ENCODE measurements around the gene TRIM56.
"Not testable (repeated sequence)": the region's sequence is repeated elsewhere in the genome, so short reads cannot be mapped to it uniquely, and the experiment has no call there.

Gene TRIM56, protein sequence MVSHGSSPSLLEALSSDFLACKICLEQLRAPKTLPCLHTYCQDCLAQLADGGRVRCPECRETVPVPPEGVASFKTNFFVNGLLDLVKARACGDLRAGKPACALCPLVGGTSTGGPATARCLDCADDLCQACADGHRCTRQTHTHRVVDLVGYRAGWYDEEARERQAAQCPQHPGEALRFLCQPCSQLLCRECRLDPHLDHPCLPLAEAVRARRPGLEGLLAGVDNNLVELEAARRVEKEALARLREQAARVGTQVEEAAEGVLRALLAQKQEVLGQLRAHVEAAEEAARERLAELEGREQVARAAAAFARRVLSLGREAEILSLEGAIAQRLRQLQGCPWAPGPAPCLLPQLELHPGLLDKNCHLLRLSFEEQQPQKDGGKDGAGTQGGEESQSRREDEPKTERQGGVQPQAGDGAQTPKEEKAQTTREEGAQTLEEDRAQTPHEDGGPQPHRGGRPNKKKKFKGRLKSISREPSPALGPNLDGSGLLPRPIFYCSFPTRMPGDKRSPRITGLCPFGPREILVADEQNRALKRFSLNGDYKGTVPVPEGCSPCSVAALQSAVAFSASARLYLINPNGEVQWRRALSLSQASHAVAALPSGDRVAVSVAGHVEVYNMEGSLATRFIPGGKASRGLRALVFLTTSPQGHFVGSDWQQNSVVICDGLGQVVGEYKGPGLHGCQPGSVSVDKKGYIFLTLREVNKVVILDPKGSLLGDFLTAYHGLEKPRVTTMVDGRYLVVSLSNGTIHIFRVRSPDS

DNA sequence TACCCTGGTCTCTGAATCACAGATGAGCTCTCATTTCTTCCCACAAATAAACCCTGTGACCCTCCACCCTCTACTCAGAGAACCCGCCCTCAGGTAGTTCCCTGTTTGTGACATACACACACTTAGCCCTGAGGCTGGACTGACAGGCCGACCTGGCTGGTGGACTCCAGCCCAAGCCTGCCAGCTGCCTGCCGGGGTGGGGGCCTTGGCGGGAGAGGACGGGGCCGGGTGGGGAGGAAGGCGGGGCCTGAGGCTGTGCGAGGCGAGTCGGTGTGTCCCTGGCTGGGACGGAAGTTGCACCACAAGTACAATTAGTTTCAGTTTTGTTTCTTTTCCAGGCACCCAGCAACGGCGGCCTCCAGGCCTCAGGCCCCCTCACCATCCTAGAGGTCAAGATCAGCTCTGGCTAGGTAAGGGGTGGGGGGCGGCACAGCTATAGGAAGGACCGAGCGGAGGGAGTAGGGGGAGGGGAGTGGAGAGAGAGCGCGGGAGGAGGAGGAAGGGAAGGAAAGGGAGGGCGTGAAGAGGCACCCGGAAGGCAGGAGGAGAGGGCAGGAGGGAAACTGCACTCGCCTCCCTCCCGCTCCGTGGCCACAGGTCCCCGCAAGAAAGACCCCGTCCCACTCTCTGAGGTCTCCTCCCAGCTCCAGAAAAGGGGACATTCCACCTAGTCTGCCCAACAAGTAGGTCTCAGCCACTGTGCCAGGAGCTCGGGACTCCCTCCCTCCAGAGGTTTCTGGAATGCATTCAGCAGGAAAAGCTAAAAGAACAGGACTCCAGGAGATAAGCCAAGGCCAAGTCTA lies at the start of gene TRIM56:
Gene TRIM56 (plus strand): TSS at position 320 of the 803 bp plus-strand sequence. CDS start 1,832 bp downstream, outside the sequence.
- Histone ChIP-seq H3K4me1 (ENCODE audit: control insufficient read depth, low read depth, low read length) (peaks cover 6% of the 10 kb centered on the region), H3K4me3 (ENCODE audit: low read length) (peak within 1 kb of the TSS; percentile 87), H3K27ac (ENCODE audit: low read length) (peak within 1 kb of the TSS; percentile 91), H3K9ac (ENCODE audit: low read length) (peak within 1 kb of the TSS; percentile 74), H3K36me3 (ENCODE audit: control insufficient read depth, low read depth, low read length) (no peaks in the 10 kb centered on the region), H3K9me3 (ENCODE audit: control insufficient read depth, low read depth, low read length) (no peaks in the 10 kb centered on the region), H3K27me3 (ENCODE audit: control insufficient read depth, insufficient read depth, low read length) (no peaks in the 10 kb centered on the region)

DNA sequence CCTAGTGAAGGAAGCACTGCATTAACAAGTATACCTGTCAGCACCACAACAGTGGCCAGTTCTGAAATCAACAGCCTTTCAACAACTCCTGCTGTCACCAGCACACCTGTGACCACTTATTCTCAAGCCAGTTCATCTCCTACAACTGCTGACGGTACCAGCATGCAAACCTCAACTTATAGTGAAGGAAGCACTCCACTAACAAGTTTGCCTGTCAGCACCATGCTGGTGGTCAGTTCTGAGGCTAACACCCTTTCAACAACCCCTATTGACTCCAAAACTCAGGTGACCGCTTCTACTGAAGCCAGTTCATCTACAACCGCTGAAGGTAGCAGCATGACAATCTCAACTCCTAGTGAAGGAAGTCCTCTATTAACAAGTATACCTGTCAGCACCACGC lies 49.3 kb upstream of the TRIM56 start:
- H3K27ac ChIP-seq (ENCODE audit: low read length) = no peak overlapping the region
- H3K9me3 ChIP-seq (ENCODE audit: control insufficient read depth, low read depth, low read length) = no peaks in the 10 kb centered on the region
- no peak overlapping the region for H3K9ac ChIP-seq (ENCODE audit: low read length)
- no peaks in the 10 kb centered on the region for H3K36me3 ChIP-seq (ENCODE audit: control insufficient read depth, low read depth, low read length)
- H3K4me1 ChIP-seq (ENCODE audit: control insufficient read depth, low read depth, low read length) = no peaks in the 10 kb centered on the region
- H3K27me3 ChIP-seq (ENCODE audit: control insufficient read depth, insufficient read depth, low read length) = no peaks in the 10 kb centered on the region
- H3K4me3 ChIP-seq (ENCODE audit: low read length) = no peak overlapping the region

DNA sequence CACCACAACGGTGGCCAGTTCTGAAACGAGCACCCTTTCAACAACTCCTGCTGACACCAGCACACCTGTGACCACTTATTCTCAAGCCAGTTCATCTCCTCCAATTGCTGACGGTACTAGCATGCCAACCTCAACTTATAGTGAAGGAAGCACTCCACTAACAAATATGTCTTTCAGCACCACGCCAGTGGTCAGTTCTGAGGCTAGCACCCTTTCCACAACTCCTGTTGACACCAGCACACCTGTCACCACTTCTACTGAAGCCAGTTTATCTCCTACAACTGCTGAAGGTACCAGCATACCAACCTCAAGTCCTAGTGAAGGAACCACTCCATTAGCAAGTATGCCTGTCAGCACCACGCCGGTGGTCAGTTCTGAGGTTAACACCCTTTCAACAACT lies 44.0 kb upstream of the TRIM56 start:
- peaks cover 10% of the 10 kb centered on the region for H3K27me3 ChIP-seq (ENCODE audit: control insufficient read depth, insufficient read depth, low read length)
- not testable (repeated sequence) for H3K36me3 ChIP-seq (ENCODE audit: control insufficient read depth, low read depth, low read length); H3K9ac ChIP-seq (ENCODE audit: low read length); H3K4me1 ChIP-seq (ENCODE audit: control insufficient read depth, low read depth, low read length); H3K27ac ChIP-seq (ENCODE audit: low read length); H3K9me3 ChIP-seq (ENCODE audit: control insufficient read depth, low read depth, low read length); H3K4me3 ChIP-seq (ENCODE audit: low read length)

DNA sequence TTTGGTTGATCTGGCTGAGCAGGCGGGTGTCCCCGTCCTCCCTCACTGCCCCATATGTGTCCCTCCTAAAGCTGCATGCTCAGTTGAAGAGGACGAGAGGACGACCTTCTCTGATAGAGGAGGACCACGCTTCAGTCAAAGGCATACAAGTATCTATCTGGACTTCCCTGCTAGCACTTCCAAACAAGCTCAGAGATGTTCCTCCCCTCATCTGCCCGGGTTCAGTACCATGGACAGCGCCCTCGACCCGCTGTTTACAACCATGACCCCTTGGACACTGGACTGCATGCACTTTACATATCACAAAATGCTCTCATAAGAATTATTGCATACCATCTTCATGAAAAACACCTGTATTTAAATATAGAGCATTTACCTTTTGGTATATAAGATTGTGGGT lies 26.9 kb upstream of the TRIM56 start:
- H3K27me3 ChIP-seq (ENCODE audit: control insufficient read depth, insufficient read depth, low read length) = peaks cover 15% of the 10 kb centered on the region
- no peak overlapping the region for H3K27ac ChIP-seq (ENCODE audit: low read length)

DNA sequence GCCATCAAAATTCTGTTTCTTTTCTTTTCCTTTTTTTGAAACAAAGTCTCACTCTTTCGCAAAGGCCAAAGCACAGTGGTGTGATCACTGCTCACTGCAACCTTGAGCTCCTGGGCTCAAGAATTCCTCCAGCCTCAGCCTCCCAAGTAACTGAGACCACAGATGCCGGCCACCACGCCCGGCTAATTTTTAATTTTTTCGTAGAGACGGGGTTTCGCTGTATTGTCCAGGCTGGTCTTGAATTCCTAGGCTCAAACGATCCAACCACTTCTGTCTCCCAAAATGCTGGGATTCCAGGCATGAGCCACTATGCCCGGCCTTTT lies 25.7 kb upstream of the TRIM56 start:
- H3K27me3 ChIP-seq (ENCODE audit: control insufficient read depth, insufficient read depth, low read length) = peaks cover 15% of the 10 kb centered on the region

More for the DNA sequence above, 26.9 kb upstream of the TRIM56 start:
- H3K36me3 ChIP-seq (ENCODE audit: control insufficient read depth, low read depth, low read length) = no peaks in the 10 kb centered on the region
- H3K9ac ChIP-seq (ENCODE audit: low read length) = no peak overlapping the region
- H3K4me1 ChIP-seq (ENCODE audit: control insufficient read depth, low read depth, low read length) = no peaks in the 10 kb centered on the region
- H3K4me3 ChIP-seq (ENCODE audit: low read length) = no peak overlapping the region
- no peaks in the 10 kb centered on the region for H3K9me3 ChIP-seq (ENCODE audit: control insufficient read depth, low read depth, low read length)

DNA sequence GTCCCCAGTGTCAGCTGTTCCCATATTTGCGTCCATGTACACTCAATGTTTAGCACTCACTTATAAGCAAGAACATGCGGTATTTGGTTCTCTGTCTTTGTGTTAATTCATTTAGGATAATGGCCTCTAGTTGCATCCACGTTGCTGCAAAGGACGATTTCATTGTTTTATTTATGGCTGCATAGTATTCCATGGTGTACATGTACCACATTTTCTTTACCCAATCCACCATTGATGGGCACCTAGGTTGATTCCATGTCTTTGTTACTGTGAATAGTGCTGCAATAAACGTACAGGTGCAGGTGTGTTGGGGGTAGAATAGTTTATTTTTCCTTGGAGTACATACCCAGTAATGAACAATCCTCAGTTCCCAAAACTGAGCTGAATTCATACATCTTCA lies 24.3 kb upstream of the TRIM56 start:
- no peak overlapping the region for H3K9ac ChIP-seq (ENCODE audit: low read length)
- no peak overlapping the region for H3K27ac ChIP-seq (ENCODE audit: low read length)
- H3K27me3 ChIP-seq (ENCODE audit: control insufficient read depth, insufficient read depth, low read length) = peaks cover 5% of the 10 kb centered on the region
- H3K36me3 ChIP-seq (ENCODE audit: control insufficient read depth, low read depth, low read length) = no peaks in the 10 kb centered on the region
- no peak overlapping the region for H3K4me3 ChIP-seq (ENCODE audit: low read length)
- no peaks in the 10 kb centered on the region for H3K9me3 ChIP-seq (ENCODE audit: control insufficient read depth, low read depth, low read length)
- peaks cover under 1% of the 10 kb centered on the region for H3K4me1 ChIP-seq (ENCODE audit: control insufficient read depth, low read depth, low read length)

More for the DNA sequence above, 25.7 kb upstream of the TRIM56 start:
- no peak overlapping the region for H3K27ac ChIP-seq (ENCODE audit: low read length)
- H3K4me1 ChIP-seq (ENCODE audit: control insufficient read depth, low read depth, low read length) = no peaks in the 10 kb centered on the region
- no peak overlapping the region for H3K9ac ChIP-seq (ENCODE audit: low read length)
- no peaks in the 10 kb centered on the region for H3K36me3 ChIP-seq (ENCODE audit: control insufficient read depth, low read depth, low read length)
- H3K9me3 ChIP-seq (ENCODE audit: control insufficient read depth, low read depth, low read length) = no peaks in the 10 kb centered on the region
- H3K4me3 ChIP-seq (ENCODE audit: low read length) = no peak overlapping the region

DNA sequence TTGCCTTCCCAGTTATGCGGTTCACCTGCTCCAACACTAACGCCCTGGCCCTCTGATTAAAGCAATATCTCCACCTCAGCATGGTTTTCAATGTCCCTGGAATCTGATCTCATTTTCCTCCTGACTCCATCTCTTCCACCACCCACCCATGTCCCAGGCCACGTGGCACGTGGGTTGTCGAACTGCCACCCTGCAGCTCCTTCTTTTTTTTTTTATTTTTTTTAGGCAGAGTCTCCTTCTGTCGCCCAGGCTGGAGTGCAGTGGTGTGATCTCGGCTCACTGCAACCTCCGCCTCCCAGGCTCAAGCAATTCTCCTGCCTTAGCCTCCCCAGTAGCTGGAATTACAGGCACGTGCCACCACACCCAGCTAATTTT lies 21.1 kb upstream of the TRIM56 start:
- H3K9me3 ChIP-seq (ENCODE audit: control insufficient read depth, low read depth, low read length); H3K36me3 ChIP-seq (ENCODE audit: control insufficient read depth, low read depth, low read length); H3K27ac ChIP-seq (ENCODE audit: low read length); H3K4me1 ChIP-seq (ENCODE audit: control insufficient read depth, low read depth, low read length); H3K9ac ChIP-seq (ENCODE audit: low read length); H3K27me3 ChIP-seq (ENCODE audit: control insufficient read depth, insufficient read depth, low read length); H3K4me3 ChIP-seq (ENCODE audit: low read length): not testable (repeated sequence)

DNA sequence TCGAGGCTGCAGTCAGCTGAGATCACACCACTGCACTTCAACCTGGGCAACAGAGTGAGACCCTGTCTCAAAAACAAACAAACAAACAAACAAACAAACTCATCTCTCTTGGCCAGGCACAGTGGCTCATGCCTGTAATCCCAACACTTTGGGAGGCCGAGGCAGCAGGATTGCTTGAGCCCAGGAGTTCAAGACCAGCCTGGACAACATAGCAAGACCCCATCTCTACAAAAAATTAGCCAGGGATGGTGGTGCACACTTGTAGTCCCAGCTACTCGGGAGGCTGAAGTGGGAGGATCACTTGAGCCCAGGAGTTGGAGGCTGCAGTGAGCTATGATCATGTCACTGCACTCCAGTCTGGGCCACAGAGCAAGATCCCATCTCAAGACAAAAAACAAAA lies 20.1 kb upstream of the TRIM56 start:
- H3K4me3 ChIP-seq (ENCODE audit: low read length); H3K9ac ChIP-seq (ENCODE audit: low read length); H3K9me3 ChIP-seq (ENCODE audit: control insufficient read depth, low read depth, low read length); H3K4me1 ChIP-seq (ENCODE audit: control insufficient read depth, low read depth, low read length); H3K36me3 ChIP-seq (ENCODE audit: control insufficient read depth, low read depth, low read length); H3K27ac ChIP-seq (ENCODE audit: low read length); H3K27me3 ChIP-seq (ENCODE audit: control insufficient read depth, insufficient read depth, low read length): not testable (repeated sequence)

DNA sequence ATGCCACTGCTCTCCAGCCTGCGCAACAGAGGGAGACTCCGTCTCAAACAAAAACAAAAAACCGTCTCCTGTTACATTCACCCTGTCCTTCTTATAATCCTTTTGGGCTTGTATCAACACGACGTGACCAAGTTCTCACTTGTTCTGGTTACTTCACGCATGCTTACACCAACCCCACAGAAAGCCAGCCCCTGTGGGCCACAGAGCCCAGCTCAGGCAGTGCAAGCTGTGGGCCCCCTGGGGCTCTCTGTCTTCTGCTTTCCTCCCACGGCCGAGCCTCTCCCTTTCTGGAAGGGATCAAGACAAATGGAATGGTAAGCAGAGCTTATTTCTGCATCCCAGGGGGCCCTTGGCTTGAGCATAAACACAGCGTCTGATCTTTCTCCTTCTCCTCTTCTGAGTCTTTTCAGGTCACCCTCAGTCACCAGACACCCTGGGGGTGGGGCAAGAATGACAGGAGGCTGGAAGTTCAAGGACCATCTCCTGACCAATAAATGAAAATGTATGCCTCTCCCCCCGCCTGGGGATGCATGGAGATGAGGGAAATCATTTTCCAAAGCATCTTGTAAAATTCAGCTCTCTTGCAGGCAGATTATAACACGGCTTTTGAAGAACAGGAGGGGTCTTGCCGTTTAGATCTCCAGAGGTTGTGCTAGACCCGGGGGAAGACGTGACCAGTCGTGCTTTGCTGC lies 19.0 kb upstream of the TRIM56 start:
- Histone ChIP-seq H3K4me3 (ENCODE audit: low read length) (no peak overlapping the region), H3K4me1 (ENCODE audit: control insufficient read depth, low read depth, low read length) (peaks cover 9% of the 10 kb centered on the region), H3K27ac (ENCODE audit: low read length) (no peak overlapping the region), H3K27me3 (ENCODE audit: control insufficient read depth, insufficient read depth, low read length) (no peaks in the 10 kb centered on the region), H3K36me3 (ENCODE audit: control insufficient read depth, low read depth, low read length) (no peaks in the 10 kb centered on the region), H3K9me3 (ENCODE audit: control insufficient read depth, low read depth, low read length) (no peaks in the 10 kb centered on the region), H3K9ac (ENCODE audit: low read length) (no peak overlapping the region)

DNA sequence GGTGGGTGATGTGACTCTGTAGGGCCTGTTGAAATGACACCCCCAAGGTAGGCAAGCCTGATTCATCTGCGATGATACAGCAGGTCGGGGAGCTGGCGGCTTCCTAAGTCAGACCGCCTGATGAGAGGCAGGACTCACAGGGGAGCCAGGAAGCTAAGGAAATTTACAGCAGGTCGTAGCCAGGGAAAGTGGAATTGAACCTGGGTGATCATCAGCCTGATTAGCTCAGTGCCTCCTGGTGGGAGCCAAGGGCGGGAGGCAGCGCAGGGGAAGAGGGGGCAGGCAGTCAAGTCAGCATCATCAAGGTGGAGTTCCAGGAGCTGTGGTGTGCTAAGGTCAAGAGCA lies 18.5 kb upstream of the TRIM56 start:
- Histone ChIP-seq H3K27me3 (ENCODE audit: control insufficient read depth, insufficient read depth, low read length) (no peaks in the 10 kb centered on the region), H3K36me3 (ENCODE audit: control insufficient read depth, low read depth, low read length) (no peaks in the 10 kb centered on the region), H3K9ac (ENCODE audit: low read length) (no peak overlapping the region), H3K4me1 (ENCODE audit: control insufficient read depth, low read depth, low read length) (peaks cover 9% of the 10 kb centered on the region), H3K9me3 (ENCODE audit: control insufficient read depth, low read depth, low read length) (no peaks in the 10 kb centered on the region), H3K4me3 (ENCODE audit: low read length) (no peak overlapping the region), H3K27ac (ENCODE audit: low read length) (no peak overlapping the region)

DNA sequence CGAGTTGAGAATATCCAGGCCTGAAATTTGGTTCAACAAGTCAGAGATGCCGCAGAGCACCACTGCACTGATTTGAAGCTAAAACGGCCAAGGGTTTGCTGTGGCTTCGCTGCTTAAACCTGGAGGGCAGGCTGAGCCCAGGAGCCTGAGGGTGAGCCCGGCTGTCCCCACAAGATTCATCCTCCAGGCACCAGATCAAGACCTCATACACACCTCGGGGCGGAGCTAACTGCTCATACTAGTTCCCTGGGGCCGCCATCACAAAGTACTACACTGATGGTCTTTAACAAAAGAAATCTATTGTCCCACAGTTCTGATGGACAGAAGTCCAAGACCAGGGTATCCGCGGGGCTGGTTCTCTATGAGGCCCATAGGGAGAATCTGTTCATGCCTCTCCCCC lies 16.9 kb upstream of the TRIM56 start:
- H3K9me3 ChIP-seq (ENCODE audit: control insufficient read depth, low read depth, low read length) = no peaks in the 10 kb centered on the region
- peaks cover 9% of the 10 kb centered on the region for H3K4me1 ChIP-seq (ENCODE audit: control insufficient read depth, low read depth, low read length)
- H3K27ac ChIP-seq (ENCODE audit: low read length) = no peak overlapping the region
- H3K36me3 ChIP-seq (ENCODE audit: control insufficient read depth, low read depth, low read length) = no peaks in the 10 kb centered on the region
- no peaks in the 10 kb centered on the region for H3K27me3 ChIP-seq (ENCODE audit: control insufficient read depth, insufficient read depth, low read length)
- no peak overlapping the region for H3K4me3 ChIP-seq (ENCODE audit: low read length)
- no peak overlapping the region for H3K9ac ChIP-seq (ENCODE audit: low read length)

Data from iPS-18a (cell line).